Measurements from ENCODE around the gene TSPAN12.

Gene TSPAN12

DNA sequence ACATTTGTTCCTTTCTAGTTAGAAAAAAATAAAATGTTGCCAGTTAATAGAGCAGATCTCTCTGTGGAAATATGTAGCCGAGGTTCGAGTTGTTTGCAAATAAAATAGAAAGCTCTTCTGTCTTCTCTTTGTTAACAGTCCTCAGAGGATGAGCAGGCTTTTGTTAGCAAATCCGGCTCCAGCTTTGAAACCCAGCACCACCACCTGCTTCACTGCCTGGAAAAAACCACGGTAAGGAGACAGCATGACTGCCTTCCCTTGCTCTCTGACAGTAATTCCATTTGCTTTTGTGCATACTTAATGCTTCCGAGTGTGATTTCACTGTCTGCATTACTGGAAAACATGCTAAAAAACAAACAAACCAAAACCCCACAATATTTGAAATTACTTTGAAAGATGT is 115.6 kb downstream of the TSPAN12 start:
- DNase-seq (ENCODE audit: low read depth) = no peak

DNA sequence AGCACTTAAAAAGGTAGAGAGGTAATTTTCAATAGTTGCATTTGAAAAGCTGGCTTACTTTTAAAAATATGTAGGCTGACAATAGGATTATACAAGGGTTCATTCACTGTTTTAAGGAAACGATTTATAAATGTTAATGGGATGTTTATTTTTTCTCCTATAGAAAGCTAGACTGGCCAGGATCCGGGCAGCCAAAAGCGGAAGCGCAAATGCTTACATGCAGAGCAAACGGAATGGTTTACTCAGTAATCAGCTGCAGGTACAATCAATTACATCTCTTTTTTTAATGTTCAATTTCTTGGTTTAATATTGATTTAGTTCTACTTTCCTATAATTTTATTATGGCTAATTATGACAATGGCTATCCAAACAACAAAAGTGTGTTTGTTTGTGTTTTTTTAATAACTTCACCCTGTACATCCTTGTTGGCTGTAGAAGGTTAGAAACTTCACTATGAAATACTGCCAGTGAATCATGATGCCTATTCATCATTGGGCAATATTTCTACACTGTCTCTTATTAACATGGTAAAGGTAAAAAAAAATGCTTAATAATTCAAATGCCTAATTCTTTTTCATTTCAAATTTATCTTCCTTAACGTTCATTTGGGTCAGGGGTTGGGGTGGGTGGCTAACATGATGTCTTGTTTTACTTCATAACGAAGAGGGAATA is 116.4 kb downstream of the TSPAN12 start:
- DNase-seq (ENCODE audit: low read depth) = no peak

DNA sequence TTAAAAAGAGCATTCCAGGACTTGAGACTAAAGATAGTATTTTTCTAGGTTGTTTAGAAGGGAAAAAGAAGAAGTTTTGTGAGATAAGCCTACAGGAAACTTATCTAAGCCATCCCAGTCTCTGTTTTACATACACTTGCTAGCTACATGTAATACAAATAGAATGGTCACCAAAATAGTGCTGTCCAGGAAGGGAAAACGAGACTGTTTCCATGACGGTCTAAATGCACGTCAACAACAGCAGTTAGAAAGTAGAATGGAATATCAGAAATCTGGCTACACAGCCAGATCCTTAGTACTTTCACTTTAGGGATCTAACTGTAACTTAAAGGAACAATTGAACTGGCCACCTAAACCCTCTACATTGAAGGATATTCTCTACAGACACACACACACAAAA is 117.6 kb downstream of the TSPAN12 start:
- no peak for DNase-seq (ENCODE audit: low read depth)

DNA sequence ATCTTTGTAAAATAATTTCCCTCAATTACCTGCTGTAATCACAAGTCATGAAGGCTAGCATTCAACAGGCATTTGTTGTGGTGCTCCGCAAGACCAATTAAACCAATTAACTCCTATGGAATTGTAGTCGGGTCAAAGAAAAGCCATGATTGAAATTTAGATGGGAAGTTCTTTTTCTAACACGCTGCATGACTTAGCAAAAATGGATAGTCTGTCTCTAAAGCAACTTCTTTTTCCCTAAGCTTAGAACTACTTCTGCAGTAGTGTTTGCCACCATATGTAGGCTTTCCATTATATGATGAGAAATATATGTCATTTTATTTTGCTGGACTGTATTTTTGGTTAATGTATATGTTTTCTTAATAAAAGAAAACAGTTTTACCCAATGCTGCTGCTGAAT is 119.1 kb downstream of the TSPAN12 start:
- no peak for DNase-seq (ENCODE audit: low read depth)

Data from T follicular helper cell (primary cell).